Osteocyte (in vitro differentiated cells): Measurements from ENCODE around the gene MAN1A1. TPM values are rescaled to one million over a fixed set of nuclear protein-coding genes. Genes with fewer than 3 reads are reported as not detected.

ENCODE experiments used
- DNase-seq: peaks from one replicate; pipeline ENCODE4 v3.0.0; 2021; ENCODE audit warnings: mixed read lengths; ENCODE audit not compliant: unreplicated experiment; ENCODE audit errors: extremely low spot score
- H3K27ac Mint-ChIP-seq: one replicate; pipeline ENCODE4 v1.8.0; 2021; ENCODE audit warnings: mild to moderate bottlenecking, mixed read lengths; ENCODE audit not compliant: unreplicated experiment
- H3K27me3 Mint-ChIP-seq: one replicate; pipeline ENCODE4 v1.8.0; 2021; ENCODE audit warnings: mixed read lengths; ENCODE audit not compliant: unreplicated experiment
- H3K36me3 Mint-ChIP-seq: one replicate; pipeline ENCODE4 v1.8.0; 2021; ENCODE audit warnings: mixed read lengths; ENCODE audit not compliant: unreplicated experiment
- H3K4me1 Mint-ChIP-seq: one replicate; pipeline ENCODE4 v1.8.0; 2021; ENCODE audit warnings: mixed read lengths; ENCODE audit not compliant: unreplicated experiment
- H3K4me3 Mint-ChIP-seq: one replicate; pipeline ENCODE4 v1.8.0; 2021; ENCODE audit warnings: mild to moderate bottlenecking, moderate library complexity, mixed read lengths; ENCODE audit not compliant: unreplicated experiment
- H3K9me3 Mint-ChIP-seq: one replicate; pipeline ENCODE4 v1.8.0; 2021; ENCODE audit warnings: mixed read lengths; ENCODE audit not compliant: unreplicated experiment
- total RNA-seq: library from RNA; stranded (reverse); gene quantifications from 2 replicates; pipeline ENCODE4 v1.2.1, GENCODE V29; 2021
- TF ChIP-seq, protein P1 (sequence below): fragments of 200-600 bp; sonication (generic); IDR thresholded peaks from 2 replicates; pipeline ENCODE4 v1.5.0; 2021; ENCODE audit warnings: antibody characterized with exemption, mild to moderate bottlenecking, moderate library complexity

The MAN1A1 gene
- total RNA-seq, 1 donor from 2014 or later, result 7.0 TPM

- no peaks in the 10 kb centered on the region for H3K9me3 Mint-ChIP-seq
- H3K4me3 Mint-ChIP-seq, result no peak overlapping the region
- no peak for DNase-seq
- no peak overlapping the region for H3K27ac Mint-ChIP-seq
- H3K4me1 Mint-ChIP-seq, result no peaks in the 10 kb centered on the region
- peaks cover under 1% of the 10 kb centered on the region for H3K27me3 Mint-ChIP-seq
- TF ChIP-seq, protein P1, sequence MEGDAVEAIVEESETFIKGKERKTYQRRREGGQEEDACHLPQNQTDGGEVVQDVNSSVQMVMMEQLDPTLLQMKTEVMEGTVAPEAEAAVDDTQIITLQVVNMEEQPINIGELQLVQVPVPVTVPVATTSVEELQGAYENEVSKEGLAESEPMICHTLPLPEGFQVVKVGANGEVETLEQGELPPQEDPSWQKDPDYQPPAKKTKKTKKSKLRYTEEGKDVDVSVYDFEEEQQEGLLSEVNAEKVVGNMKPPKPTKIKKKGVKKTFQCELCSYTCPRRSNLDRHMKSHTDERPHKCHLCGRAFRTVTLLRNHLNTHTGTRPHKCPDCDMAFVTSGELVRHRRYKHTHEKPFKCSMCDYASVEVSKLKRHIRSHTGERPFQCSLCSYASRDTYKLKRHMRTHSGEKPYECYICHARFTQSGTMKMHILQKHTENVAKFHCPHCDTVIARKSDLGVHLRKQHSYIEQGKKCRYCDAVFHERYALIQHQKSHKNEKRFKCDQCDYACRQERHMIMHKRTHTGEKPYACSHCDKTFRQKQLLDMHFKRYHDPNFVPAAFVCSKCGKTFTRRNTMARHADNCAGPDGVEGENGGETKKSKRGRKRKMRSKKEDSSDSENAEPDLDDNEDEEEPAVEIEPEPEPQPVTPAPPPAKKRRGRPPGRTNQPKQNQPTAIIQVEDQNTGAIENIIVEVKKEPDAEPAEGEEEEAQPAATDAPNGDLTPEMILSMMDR, result no peak
- no peaks in the 10 kb centered on the region for H3K36me3 Mint-ChIP-seq
These were observed 100.2 kb downstream of the MAN1A1 start for GRCh38 chr6:119249319-119249718.

DNA sequence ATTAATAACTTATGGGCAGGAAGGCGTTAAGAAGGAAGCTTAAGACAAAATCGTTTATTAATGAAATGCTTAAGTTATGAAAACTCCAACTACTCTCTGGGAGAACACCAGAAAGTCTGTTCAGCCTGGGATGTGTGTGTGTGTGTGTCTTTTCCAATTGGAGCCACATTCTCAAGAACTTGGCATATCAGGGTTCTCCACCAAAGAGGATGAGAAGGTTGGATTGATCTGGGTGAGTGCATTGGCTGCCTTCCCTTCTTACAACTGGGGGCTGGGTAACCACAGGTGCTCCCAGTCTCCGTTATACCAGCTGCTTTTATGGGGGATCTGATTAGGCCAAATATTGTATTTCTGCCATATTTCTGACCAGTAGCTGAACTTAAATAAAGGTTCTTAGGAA, 102.1 kb downstream of the MAN1A1 start:
- no peaks in the 10 kb centered on the region for H3K36me3 Mint-ChIP-seq
- H3K9me3 Mint-ChIP-seq, result no peaks in the 10 kb centered on the region
- H3K4me1 Mint-ChIP-seq, result no peaks in the 10 kb centered on the region
- no peaks in the 10 kb centered on the region for H3K27me3 Mint-ChIP-seq
- no peak overlapping the region for H3K27ac Mint-ChIP-seq
- DNase-seq, result no peak
- TF ChIP-seq, protein P1, result no peak
- H3K4me3 Mint-ChIP-seq, result no peak overlapping the region

DNA sequence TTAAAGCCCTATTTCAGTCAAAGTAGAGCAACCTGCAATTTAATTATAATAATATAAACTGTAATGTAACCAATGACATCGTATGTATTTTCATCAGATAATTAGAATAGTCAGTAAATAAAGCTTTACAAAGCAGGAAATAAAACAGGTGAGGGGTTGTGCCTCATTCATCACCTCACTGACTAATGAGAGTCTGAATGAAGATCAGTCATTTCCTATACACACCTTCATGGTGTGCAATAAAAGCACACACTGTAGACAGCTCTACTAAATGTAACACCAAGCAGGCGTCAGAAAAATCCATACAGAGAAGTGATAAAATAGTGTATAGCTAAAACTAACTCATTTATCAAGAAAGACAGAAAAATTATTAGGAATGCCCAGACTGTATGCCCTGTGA, 105.9 kb downstream of the MAN1A1 start:
- Mint-ChIP-seq H3K27me3 (no peaks in the 10 kb centered on the region), H3K4me3 (no peak overlapping the region), H3K36me3 (no peaks in the 10 kb centered on the region), H3K9me3 (no peaks in the 10 kb centered on the region), H3K27ac (no peak overlapping the region), H3K4me1 (peaks cover 2% of the 10 kb centered on the region)
- no peak for DNase-seq
- TF ChIP-seq, protein P1, result no peak

DNA sequence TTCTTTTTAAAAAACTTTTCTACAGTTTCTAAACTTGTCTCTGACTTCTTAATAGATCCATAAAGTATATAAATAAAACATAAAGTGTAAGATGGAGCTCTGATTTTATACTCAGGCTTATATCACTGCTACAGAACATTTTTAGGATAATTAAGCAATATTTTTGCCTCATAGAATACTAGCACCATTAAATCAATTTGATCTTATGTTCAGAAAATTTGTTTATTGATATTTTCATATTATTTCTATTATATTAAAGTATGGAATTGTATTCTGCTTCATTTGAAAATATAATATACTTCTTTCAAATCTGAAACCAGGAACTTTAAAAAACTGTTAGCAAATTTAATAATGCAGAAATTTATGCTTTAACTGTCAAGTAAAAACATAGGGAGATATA, 106.5 kb downstream of the MAN1A1 start:
- Mint-ChIP-seq H3K27me3 (no peaks in the 10 kb centered on the region), H3K9me3 (no peaks in the 10 kb centered on the region), H3K4me1 (peaks cover 2% of the 10 kb centered on the region), H3K36me3 (no peaks in the 10 kb centered on the region), H3K27ac (no peak overlapping the region), H3K4me3 (no peak overlapping the region)
- TF ChIP-seq, protein P1, result no peak
- no peak for DNase-seq

- H3K4me3 Mint-ChIP-seq, result no peak overlapping the region
- no peaks in the 10 kb centered on the region for H3K9me3 Mint-ChIP-seq
- H3K27ac Mint-ChIP-seq, result no peak overlapping the region
- H3K4me1 Mint-ChIP-seq, result peaks cover 2% of the 10 kb centered on the region
- no peaks in the 10 kb centered on the region for H3K36me3 Mint-ChIP-seq
- TF ChIP-seq, protein P1, result no peak
- peaks cover 4% of the 10 kb centered on the region for H3K27me3 Mint-ChIP-seq
- no peak for DNase-seq
These were observed 107.8 kb downstream of the MAN1A1 start for GRCh38 chr6:119241540-119242309.
